ENCODE results near the gene KRTAP3-2.

- TF ChIP-seq, protein P1, sequence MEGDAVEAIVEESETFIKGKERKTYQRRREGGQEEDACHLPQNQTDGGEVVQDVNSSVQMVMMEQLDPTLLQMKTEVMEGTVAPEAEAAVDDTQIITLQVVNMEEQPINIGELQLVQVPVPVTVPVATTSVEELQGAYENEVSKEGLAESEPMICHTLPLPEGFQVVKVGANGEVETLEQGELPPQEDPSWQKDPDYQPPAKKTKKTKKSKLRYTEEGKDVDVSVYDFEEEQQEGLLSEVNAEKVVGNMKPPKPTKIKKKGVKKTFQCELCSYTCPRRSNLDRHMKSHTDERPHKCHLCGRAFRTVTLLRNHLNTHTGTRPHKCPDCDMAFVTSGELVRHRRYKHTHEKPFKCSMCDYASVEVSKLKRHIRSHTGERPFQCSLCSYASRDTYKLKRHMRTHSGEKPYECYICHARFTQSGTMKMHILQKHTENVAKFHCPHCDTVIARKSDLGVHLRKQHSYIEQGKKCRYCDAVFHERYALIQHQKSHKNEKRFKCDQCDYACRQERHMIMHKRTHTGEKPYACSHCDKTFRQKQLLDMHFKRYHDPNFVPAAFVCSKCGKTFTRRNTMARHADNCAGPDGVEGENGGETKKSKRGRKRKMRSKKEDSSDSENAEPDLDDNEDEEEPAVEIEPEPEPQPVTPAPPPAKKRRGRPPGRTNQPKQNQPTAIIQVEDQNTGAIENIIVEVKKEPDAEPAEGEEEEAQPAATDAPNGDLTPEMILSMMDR (IDR thresholded peaks at IDR 0.05; ENCODE audit: low read depth, low read length): no peak
- no peak for TF ChIP-seq POLR2A (IDR thresholded peaks at IDR 0.05; ENCODE audit: extremely low read depth, insufficient read length)
- no peak for TF ChIP-seq MAX (IDR thresholded peaks at IDR 0.05; ENCODE audit: low read depth, low read length)
These were observed 24.2 kb downstream of the KRTAP3-2 start for GRCh38 chr17:40975516-40975915.

Data from NB4 (cell line).